H9 (cell line): Measurements from ENCODE around the gene MAP1B. TPM values are rescaled to one million over a fixed set of nuclear protein-coding genes. Genes with fewer than 3 reads are reported as not detected.

Experiments
- DNase-seq: peaks from one replicate; pipeline ENCODE4 v3.0.0-alpha.2; 2017
- H2AFZ ChIP-seq: one replicate; pipeline ENCODE4 v1.6.1; 2013; ENCODE audit warnings: mild to moderate bottlenecking, low read length, control low read depth, moderate library complexity
- H2AK5ac ChIP-seq: 2 replicates; pipeline ENCODE4 v1.6.1; 2013; ENCODE audit warnings: low read length, control low read depth, mixed read lengths; ENCODE audit not compliant: insufficient read length
- H2BK120ac ChIP-seq: one replicate; pipeline ENCODE4 v1.6.1; 2013; ENCODE audit warnings: low read depth, mild to moderate bottlenecking, low read length, control low read depth, inconsistent platforms; ENCODE audit not compliant: poor library complexity, severe bottlenecking
- H2BK12ac ChIP-seq: 2 replicates; pipeline ENCODE4 v1.6.1; 2013; ENCODE audit warnings: low read length, control low read depth, mixed read lengths, low read depth; ENCODE audit not compliant: insufficient read length
- H2BK15ac ChIP-seq: 2 replicates; pipeline ENCODE4 v1.6.1; 2013; ENCODE audit warnings: low read depth, low read length, control low read depth
- H2BK20ac ChIP-seq: one replicate; pipeline ENCODE4 v1.6.1; 2013; ENCODE audit warnings: low read depth, mild to moderate bottlenecking, low read length, control low read depth, inconsistent platforms; ENCODE audit not compliant: poor library complexity, severe bottlenecking
- H2BK5ac ChIP-seq: 2 replicates; pipeline ENCODE4 v1.6.1; 2013; ENCODE audit warnings: low read length, control low read depth, mixed read lengths; ENCODE audit not compliant: insufficient read length
- H3K14ac ChIP-seq: 2 replicates; pipeline ENCODE4 v1.6.1; 2013; ENCODE audit warnings: low read length, control low read depth; ENCODE audit not compliant: insufficient read depth
- H3K18ac ChIP-seq: 2 replicates; pipeline ENCODE4 v1.6.1; 2013; ENCODE audit warnings: low read depth, mild to moderate bottlenecking, mixed read lengths, low read length, control low read depth; ENCODE audit not compliant: insufficient read length
- H3K23ac ChIP-seq: 2 replicates; pipeline ENCODE4 v1.6.1; 2013; ENCODE audit warnings: low read length, control low read depth, mixed read lengths, low read depth; ENCODE audit not compliant: insufficient read length
- H3K23me2 ChIP-seq: 2 replicates; pipeline ENCODE4 v1.6.1; 2013; ENCODE audit warnings: low read depth, mild to moderate bottlenecking, mixed read lengths, low read length, control low read depth; ENCODE audit not compliant: insufficient read length, poor library complexity, severe bottlenecking
- H3K27ac ChIP-seq: 2 replicates; pipeline ENCODE4 v1.5.1; 2013; ENCODE audit warnings: low read length, control low read depth, mixed read lengths, low read depth; ENCODE audit not compliant: insufficient read length
- H3K27me3 ChIP-seq: 2 replicates; pipeline ENCODE4 v1.6.1; 2013; ENCODE audit warnings: low read length, control low read depth, inconsistent platforms; ENCODE audit not compliant: insufficient read depth
- H3K4ac ChIP-seq: 2 replicates; pipeline ENCODE4 v1.6.1; 2013; ENCODE audit warnings: low read depth, mild to moderate bottlenecking, control low read depth, inconsistent platforms, low read length, moderate library complexity
- H3K4me1 ChIP-seq: 2 replicates; pipeline ENCODE4 v1.6.1; 2013; ENCODE audit warnings: low read length, control low read depth, inconsistent platforms; ENCODE audit not compliant: insufficient read depth
- H3K4me2 ChIP-seq: 2 replicates; pipeline ENCODE4 v1.6.1; 2013; ENCODE audit warnings: low read length, control low read depth, mixed read lengths; ENCODE audit not compliant: insufficient read length, insufficient read depth
- H3K56ac ChIP-seq: 2 replicates; pipeline ENCODE4 v1.6.1; 2013; ENCODE audit warnings: low read depth, mild to moderate bottlenecking, mixed read lengths, low read length, control low read depth; ENCODE audit not compliant: insufficient read length
- H3K79me1 ChIP-seq: 2 replicates; pipeline ENCODE4 v1.6.1; 2013; ENCODE audit warnings: low read depth, mild to moderate bottlenecking, moderate library complexity, low read length, control low read depth, inconsistent platforms; ENCODE audit not compliant: insufficient read depth, poor library complexity, severe bottlenecking
- H3K79me2 ChIP-seq: 2 replicates; pipeline ENCODE4 v1.6.1; 2013; ENCODE audit warnings: low read length, control low read depth, inconsistent platforms; ENCODE audit not compliant: insufficient read depth
- H3K9ac ChIP-seq: 2 replicates; pipeline ENCODE4 v1.6.1; 2013; ENCODE audit warnings: low read length, control low read depth, mixed read lengths; ENCODE audit not compliant: insufficient read length; ENCODE audit errors: extremely low read depth
- H3K9me3 ChIP-seq: one replicate; pipeline ENCODE4 v1.6.1; 2013; ENCODE audit warnings: low read depth, low read length, inconsistent platforms; ENCODE audit not compliant: control insufficient read depth
- H3T11ph ChIP-seq: one replicate; pipeline ENCODE4 v1.6.1; 2013; ENCODE audit warnings: mild to moderate bottlenecking, low read length, control low read depth, inconsistent platforms
- H4K20me1 ChIP-seq: one replicate; pipeline ENCODE4 v1.6.1; 2013; ENCODE audit not compliant: control insufficient read depth, insufficient read length, insufficient read depth
- H4K5ac ChIP-seq: 2 replicates; pipeline ENCODE4 v1.6.1; 2013; ENCODE audit warnings: low read depth, mild to moderate bottlenecking, mixed read lengths, low read length, control low read depth; ENCODE audit not compliant: insufficient read length
- H4K8ac ChIP-seq: replicated peaks from 2 replicates; pipeline ENCODE4 v1.6.1; 2013; ENCODE audit warnings: low read length, control low read depth, mixed read lengths, low read depth; ENCODE audit not compliant: insufficient read length
- H4K91ac ChIP-seq: 2 replicates; pipeline ENCODE4 v1.6.1; 2013; ENCODE audit warnings: low read depth, mild to moderate bottlenecking, moderate library complexity, mixed read lengths, low read length, control low read depth; ENCODE audit not compliant: insufficient read length
- H3K27ac Mint-ChIP-seq, 3 experiments: 2 replicates in 2 of 3; 3 replicates in 1 of 3; pipeline ENCODE4 v1.8.0; 2020 to 2021; ENCODE audit warnings: mixed read lengths in 3 of 3, mild to moderate bottlenecking in 1 of 3, moderate library complexity in 1 of 3
- H3K27me3 Mint-ChIP-seq: 2 replicates; pipeline ENCODE4 v1.8.0; 2021; ENCODE audit warnings: low read depth, mild to moderate bottlenecking, moderate library complexity, mixed read lengths
- H3K36me3 Mint-ChIP-seq, 3 experiments: 2 replicates in 2 of 3; 3 replicates in 1 of 3; pipeline ENCODE4 v1.8.0; 2020 to 2021; ENCODE audit warnings: low read depth in 3 of 3, mixed read lengths in 3 of 3; ENCODE audit not compliant: insufficient read depth in 1 of 3
- H3K4me1 Mint-ChIP-seq, 2 experiments: 2 replicates each; pipeline ENCODE4 v1.8.0; 2020; ENCODE audit warnings: mixed read lengths in 2 of 2
- H3K4me3 Mint-ChIP-seq, 2 experiments: 2 replicates in 1 of 2; 3 replicates in 1 of 2; pipeline ENCODE4 v1.8.0; 2020 to 2021; ENCODE audit warnings: mild to moderate bottlenecking in 2 of 2, mixed read lengths in 2 of 2, moderate library complexity in 1 of 2
- H3K9me3 Mint-ChIP-seq, 2 experiments: 2 replicates in 1 of 2; 3 replicates in 1 of 2; pipeline ENCODE4 v1.8.0; 2020; ENCODE audit warnings: mild to moderate bottlenecking in 2 of 2, mixed read lengths in 2 of 2, moderate library complexity in 1 of 2
- WGBS: extraction: QIAGEN DNeasy Blood & Tissue Kit; methylation state at CpG from one replicate; pipeline ENCODE4 v1.1.7; 2013; ENCODE audit warnings: missing lambda C conversion rate, low lambda C conversion rate, mixed read lengths; ENCODE audit not compliant: insufficient read length; ENCODE audit errors: extremely low coverage; 5-methylcytosine and 5-hydroxymethylcytosine counted together
- total RNA-seq: library from RNA; stranded (reverse); gene quantifications from 2 replicates; pipeline ENCODE4 v1.2.1, GENCODE V29; 2021
- TF ChIP-seq, protein P1 (sequence below): fragments of 200-600 bp; sonication (generic); conservative IDR thresholded peaks from 3 replicates; pipeline ENCODE4 v1.8.0; 2021; ENCODE audit warnings: antibody characterized with exemption, mild to moderate bottlenecking

MAP1B gene
- total RNA-seq, 1 experiment from 2014 or later: 67.5 TPM

DNA sequence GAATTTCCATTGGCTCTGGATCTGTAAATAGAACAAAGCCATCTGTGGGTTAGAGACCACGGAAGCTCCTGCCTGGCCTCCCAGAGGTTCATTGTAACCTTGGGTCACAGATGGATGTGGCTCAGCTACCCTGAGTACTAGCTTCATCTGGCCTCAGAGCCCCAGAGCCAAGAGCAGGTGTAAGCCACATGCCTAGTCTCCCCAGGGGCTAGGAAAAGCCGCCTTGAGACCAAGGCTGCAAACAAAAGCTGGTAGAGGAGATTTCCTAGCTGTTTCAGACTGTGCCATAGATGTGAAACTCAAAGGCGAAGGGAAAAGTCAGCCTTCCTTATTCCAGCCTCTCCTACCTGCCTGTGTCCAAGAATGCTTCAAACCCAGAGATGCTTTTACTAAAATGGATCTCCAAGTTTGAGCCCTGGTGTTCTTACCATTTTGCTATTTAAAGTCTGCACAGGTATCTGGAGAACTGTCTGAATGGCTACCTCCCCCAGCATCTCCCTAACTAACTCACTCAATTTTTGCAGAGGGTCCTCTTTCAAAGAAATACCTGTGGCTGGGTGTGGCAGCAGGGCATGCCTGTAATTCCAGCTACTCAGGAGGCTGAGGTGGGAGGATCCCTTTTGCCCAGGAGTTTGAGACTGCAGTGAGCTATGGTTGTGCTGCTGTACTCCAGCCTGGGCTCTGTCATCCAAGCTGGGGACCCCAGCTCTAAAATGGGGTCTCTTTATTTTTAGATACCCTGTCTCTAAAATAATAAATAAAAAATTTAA, 42.3 kb upstream of the MAP1B start:
- Mint-ChIP-seq H3K4me1 (peaks cover 38 to 49% of the 10 kb centered on the region in 2 experiments), H3K9me3 (no peaks in the 10 kb centered on the region; a peak in 2 of 5 replicates), H3K27ac (no peak overlapping the region), H3K27me3 (no peaks in the 10 kb centered on the region; the same call in 1 of the 2 replicates), H3K36me3 (no peaks in the 10 kb centered on the region), H3K4me3 (no peak overlapping the region)
- no peak overlapping the region for H3K23ac ChIP-seq
- H2BK120ac ChIP-seq: no peak overlapping the region
- no peak overlapping the region for H2AFZ ChIP-seq
- H2BK20ac ChIP-seq: no peak overlapping the region
- H2BK5ac ChIP-seq: no peak overlapping the region
- TF ChIP-seq, protein P1, sequence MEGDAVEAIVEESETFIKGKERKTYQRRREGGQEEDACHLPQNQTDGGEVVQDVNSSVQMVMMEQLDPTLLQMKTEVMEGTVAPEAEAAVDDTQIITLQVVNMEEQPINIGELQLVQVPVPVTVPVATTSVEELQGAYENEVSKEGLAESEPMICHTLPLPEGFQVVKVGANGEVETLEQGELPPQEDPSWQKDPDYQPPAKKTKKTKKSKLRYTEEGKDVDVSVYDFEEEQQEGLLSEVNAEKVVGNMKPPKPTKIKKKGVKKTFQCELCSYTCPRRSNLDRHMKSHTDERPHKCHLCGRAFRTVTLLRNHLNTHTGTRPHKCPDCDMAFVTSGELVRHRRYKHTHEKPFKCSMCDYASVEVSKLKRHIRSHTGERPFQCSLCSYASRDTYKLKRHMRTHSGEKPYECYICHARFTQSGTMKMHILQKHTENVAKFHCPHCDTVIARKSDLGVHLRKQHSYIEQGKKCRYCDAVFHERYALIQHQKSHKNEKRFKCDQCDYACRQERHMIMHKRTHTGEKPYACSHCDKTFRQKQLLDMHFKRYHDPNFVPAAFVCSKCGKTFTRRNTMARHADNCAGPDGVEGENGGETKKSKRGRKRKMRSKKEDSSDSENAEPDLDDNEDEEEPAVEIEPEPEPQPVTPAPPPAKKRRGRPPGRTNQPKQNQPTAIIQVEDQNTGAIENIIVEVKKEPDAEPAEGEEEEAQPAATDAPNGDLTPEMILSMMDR: no peak
- no peak overlapping the region for H3K14ac ChIP-seq
- no peak overlapping the region for H3K18ac ChIP-seq
- DNase-seq: peak; percentile 47
- H3T11ph ChIP-seq: no peak overlapping the region
- no peak overlapping the region for H2AK5ac ChIP-seq
- H4K91ac ChIP-seq: no peak overlapping the region
- no peak overlapping the region for H3K27ac ChIP-seq
- H3K4ac ChIP-seq: no peak overlapping the region
- no CpG with 5 or more reads among the region's 3 CpGs for WGBS
- H3K4me2 ChIP-seq: no peak overlapping the region
- H4K20me1 ChIP-seq: no peaks in the 10 kb centered on the region
- H3K9ac ChIP-seq: no peak overlapping the region
- H3K56ac ChIP-seq: no peak overlapping the region
- H3K27me3 ChIP-seq: no peaks in the 10 kb centered on the region
- no peak overlapping the region for H4K8ac ChIP-seq
- no peak overlapping the region for H4K5ac ChIP-seq
- no peaks in the 10 kb centered on the region for H3K23me2 ChIP-seq
- H2BK15ac ChIP-seq: no peak overlapping the region
- no peak overlapping the region for H2BK12ac ChIP-seq
- H3K4me1 ChIP-seq: peaks cover 22% of the 10 kb centered on the region; the same call in 1 of the 2 replicates
- H3K9me3 ChIP-seq: no peaks in the 10 kb centered on the region
- H3K79me2 ChIP-seq: no peaks in the 10 kb centered on the region
- H3K79me1 ChIP-seq: no peaks in the 10 kb centered on the region
